NB4 (cell line): Measurements from ENCODE around the gene C1QTNF3.
"Not testable (repeated sequence)": the region's sequence is repeated elsewhere in the genome, so short reads cannot be mapped to it uniquely, and the experiment has no call there.

Source experiments
- DNase-seq: peaks from one replicate; pipeline ENCODE4 v3.0.0; 2010; ENCODE audit warnings: low read depth
- H3K4me3 ChIP-seq: one replicate; pipeline ENCODE4 v1.5.1; 2011; ENCODE audit warnings: mild to moderate bottlenecking, low read depth, low read length, moderate library complexity
- MYC ChIP-seq: IDR thresholded peaks from 2 replicates; pipeline ENCODE4 v1.6.1; 2011; ENCODE audit warnings: low read depth, low read length
- POLR2A ChIP-seq: IDR thresholded peaks from 2 replicates; pipeline ENCODE4 v1.6.1; 2011; ENCODE audit warnings: mild to moderate bottlenecking; ENCODE audit not compliant: insufficient read length; ENCODE audit errors: extremely low read depth
- TF ChIP-seq, protein P1 (sequence below): IDR thresholded peaks from one replicate; pipeline ENCODE4 v1.5.1; 2012; ENCODE audit warnings: low read depth, low read length
- TF ChIP-seq, protein P2 (sequence below): IDR thresholded peaks from 2 replicates; pipeline ENCODE4 v1.6.1; 2011; ENCODE audit warnings: low read depth, low read length

C1QTNF3 gene

DNA sequence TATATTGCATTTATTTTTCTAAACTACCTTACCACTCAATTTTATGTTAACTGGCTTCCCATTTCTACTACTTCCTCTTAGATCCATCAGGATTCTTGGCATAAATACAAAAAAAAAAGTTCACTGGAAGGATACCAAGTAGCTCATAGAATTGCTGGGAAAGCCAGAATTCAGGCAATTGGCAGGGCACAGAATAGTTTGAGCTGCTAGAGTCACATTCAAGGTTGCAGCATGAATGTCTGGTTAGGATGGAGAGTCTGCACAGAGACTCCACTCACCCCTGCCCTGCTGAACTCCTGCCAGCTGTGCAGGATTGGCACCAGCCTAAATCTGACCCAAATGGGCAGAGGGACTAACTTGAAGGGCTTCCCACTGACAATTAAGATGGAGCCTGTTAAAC lies 30.2 kb downstream of the C1QTNF3 start:
- TF ChIP-seq, protein P1, sequence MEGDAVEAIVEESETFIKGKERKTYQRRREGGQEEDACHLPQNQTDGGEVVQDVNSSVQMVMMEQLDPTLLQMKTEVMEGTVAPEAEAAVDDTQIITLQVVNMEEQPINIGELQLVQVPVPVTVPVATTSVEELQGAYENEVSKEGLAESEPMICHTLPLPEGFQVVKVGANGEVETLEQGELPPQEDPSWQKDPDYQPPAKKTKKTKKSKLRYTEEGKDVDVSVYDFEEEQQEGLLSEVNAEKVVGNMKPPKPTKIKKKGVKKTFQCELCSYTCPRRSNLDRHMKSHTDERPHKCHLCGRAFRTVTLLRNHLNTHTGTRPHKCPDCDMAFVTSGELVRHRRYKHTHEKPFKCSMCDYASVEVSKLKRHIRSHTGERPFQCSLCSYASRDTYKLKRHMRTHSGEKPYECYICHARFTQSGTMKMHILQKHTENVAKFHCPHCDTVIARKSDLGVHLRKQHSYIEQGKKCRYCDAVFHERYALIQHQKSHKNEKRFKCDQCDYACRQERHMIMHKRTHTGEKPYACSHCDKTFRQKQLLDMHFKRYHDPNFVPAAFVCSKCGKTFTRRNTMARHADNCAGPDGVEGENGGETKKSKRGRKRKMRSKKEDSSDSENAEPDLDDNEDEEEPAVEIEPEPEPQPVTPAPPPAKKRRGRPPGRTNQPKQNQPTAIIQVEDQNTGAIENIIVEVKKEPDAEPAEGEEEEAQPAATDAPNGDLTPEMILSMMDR: no peak
- no peak for DNase-seq
- no peak overlapping the region for H3K4me3 ChIP-seq

DNA sequence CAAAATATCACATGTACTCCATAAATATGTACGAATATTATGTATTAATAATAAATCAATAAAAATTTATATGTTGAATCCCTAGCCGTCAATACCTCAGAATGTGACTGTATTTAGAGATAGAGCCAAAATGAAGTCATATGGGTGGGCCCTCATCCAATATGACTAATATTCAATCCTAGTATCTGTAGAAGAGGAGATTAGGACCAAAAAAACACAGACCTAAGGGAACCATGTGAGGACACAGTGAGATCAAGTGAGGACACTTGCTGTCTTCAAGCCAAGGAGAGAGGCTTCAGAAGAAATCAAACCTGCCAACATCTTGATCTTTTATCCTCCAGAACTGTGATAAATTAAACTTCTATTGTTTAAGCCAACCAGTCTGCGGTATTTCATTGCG lies 31.5 kb downstream of the C1QTNF3 start:
- no peak overlapping the region for H3K4me3 ChIP-seq
- TF ChIP-seq, protein P1: no peak
- TF ChIP-seq POLR2A (no peak), MYC (no peak)
- TF ChIP-seq, protein P2, sequence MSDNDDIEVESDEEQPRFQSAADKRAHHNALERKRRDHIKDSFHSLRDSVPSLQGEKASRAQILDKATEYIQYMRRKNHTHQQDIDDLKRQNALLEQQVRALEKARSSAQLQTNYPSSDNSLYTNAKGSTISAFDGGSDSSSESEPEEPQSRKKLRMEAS: no peak
- DNase-seq: no peak

DNA sequence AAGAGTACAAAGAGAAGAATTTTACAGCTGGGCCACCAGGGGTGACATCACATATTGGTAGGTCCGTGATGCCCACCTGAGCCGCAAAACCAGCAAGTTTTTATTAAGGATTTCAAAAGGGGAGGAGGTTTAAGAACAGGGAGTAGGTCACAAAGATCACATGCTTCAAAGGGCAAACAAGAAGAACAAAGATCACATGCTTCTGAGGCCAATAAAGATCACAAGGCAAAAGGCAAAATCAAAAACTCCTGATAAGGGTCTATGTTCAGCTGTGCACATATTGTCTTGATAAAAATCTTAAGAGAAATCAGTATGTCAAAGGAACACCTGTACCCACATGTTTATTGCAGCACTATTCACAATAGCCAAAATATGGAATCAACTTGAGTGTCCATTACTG lies 32.9 kb downstream of the C1QTNF3 start:
- DNase-seq, H3K4me3 ChIP-seq: not testable (repeated sequence)

DNA sequence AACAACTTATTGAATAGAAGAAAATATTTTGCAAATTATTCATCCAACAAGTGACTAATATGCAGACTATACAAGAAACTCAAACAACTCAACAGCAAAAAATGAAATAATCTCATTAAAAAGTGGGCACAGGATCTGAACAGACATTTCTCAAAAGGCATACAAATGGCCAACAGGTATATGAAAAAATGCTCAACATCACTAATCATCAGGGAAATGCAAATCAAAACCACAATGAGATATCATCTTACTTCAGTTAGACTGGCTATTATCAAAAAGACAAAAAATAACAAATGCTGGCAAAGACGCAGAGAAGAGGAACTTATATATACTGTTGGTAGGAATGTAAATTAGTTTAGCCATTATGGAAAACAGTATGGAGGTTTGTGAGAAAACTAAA lies 33.4 kb downstream of the C1QTNF3 start:
- H3K4me3 ChIP-seq: no peak overlapping the region
- DNase-seq: no peak
- TF ChIP-seq, protein P2: no peak
- TF ChIP-seq, protein P1: no peak
- TF ChIP-seq MYC (no peak), POLR2A (no peak)

DNA sequence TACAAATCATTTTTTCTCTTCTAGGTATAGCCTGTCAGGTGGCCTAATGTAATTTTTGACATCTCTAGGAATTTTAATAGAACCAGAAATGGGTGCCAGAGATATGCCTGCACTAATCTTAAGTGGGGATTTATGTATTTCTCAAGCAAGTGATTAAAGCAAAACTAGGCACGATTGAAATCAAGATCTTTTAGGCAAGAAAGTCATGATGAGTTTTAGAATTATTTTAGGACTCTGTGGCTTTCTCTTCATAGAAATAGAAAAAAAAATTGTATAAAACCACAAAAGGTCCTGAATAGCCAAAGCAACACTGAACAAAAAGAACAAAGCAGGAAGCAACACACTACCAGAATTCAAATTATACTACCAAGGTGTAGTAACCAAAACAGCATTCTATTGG lies 34.2 kb downstream of the C1QTNF3 start:
- TF ChIP-seq POLR2A (no peak), MYC (no peak)
- TF ChIP-seq, protein P1: no peak
- TF ChIP-seq, protein P2: no peak
- peak; percentile 20 for DNase-seq
- H3K4me3 ChIP-seq: peak overlapping the region; percentile 94

GRCh38 chr5:34007621-34008600 lies 35.1 kb downstream of the C1QTNF3 start, which contains the start of gene AMACR:
AMACR (minus strand) TSS chr5:34008050; CDS start chr5:34008019, 31 bp downstream.
- TF ChIP-seq, protein P2: peak; percentile 51; the same call in 1 of the 2 replicates
- TF ChIP-seq MYC (0 out of 2 replicates have a peak, but pooled peaks have one; percentile 3), POLR2A (peak; percentile 98)
- TF ChIP-seq, protein P1: no peak
- H3K4me3 ChIP-seq: peak within 1 kb of the TSS; percentile 94
- DNase-seq: peak; percentile 97
